Stimulated activated CD8-positive, alpha-beta memory T cell treated with anti-CD3 and anti-CD28 coated beads, Interleukin-7, amount 100 ng/mL, for 4 hours (primary cell): ENCODE measurements around the gene NPW.
"Not testable (repeated sequence)": the region's sequence is repeated elsewhere in the genome, so short reads cannot be mapped to it uniquely, and the experiment has no call there.

Source experiments
- DNase-seq, 2 donors: peaks; one replicate each; pipeline ENCODE4 v3.0.0-alpha.2; 2020; ENCODE audit warnings: low read depth in 2 of 2

NPW gene

DNA sequence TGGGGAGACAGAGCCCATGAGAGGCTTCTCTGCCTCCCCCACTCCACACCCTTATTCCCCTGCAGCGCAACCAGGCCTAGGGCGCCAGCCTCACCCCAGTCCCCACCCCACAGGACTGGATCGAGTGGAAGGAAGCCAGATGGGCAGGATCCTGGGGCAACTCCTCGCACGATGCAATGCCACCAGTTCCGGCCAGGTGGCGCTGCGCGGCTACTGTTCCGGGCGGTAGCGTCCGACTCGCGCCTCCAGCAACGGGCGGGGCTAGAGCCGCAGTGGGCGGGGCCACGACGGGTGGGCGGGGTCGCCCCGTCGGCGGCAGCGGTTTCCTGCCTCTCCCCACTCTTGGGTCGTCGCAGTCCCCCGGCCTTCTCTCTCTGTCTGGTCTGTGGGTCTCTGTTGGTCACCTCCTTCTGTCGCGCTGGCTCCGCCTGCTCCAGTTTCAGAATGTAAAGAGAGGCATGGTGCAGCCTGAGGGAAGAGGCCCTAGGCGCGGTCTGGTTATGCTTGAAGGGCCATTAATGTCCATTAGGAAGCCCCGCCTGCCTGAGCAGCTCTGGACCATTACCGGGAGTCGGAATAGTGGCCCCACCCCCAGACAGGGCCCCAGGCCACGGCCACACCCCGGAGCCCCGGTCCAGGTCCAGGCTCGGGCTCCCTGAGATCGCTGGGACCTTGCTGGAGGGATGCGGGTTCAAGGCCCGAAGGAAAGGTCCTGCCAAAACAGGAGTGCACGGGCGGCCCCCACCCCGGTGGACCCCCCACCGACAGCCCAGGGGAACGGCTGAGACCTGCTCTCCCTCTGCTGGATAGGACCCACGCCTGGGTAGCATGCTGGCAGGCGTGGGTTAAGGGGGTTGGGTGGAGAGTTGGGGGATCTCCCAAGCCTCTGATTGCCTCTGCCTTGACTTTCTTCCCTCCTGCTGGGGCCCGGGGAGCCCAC lies 3.8 kb downstream of the NPW start:
- peak; percentile 85 to 88 for DNase-seq

DNA sequence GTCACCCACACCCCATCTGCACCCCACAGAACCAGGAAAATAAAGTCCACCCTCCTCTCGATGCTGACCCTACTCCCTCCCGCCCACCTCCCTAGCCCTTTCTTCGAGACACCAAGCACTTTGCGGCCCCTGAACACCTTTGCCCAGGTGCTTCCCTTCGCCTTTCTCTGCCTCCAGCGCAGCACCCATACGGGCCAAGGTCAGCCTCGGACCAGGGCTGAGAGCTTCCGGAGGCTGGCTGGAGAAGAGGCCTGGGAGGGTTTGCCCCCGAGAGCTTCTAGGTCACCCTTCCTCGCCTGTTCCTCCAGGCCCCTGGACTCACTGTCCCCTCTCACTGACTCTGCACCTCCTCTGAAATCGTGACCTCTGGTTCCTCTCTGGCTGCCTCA lies 4.4 kb downstream of the NPW start:
- no peak for DNase-seq

DNA sequence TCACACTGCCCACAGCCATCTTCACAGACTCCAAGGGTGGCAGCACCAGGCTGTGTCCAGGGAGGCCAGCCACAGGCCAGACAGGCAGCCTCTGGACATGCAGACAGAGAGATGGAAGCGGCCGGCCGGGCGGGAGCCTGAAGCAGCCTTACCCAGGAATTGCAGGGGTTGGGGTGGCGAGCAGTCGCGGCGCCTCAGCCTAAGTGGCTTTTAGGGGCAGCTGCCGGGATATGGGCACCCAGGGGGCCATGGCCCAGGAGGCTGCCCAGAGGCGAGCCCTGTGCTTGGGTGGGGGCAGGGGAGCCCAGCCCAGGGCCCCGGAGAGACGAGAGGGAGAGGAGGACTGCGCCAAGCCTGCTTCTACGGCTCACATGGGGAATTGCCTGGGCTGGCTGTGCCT lies 5.7 kb downstream of the NPW start:
- DNase-seq: no peak

DNA sequence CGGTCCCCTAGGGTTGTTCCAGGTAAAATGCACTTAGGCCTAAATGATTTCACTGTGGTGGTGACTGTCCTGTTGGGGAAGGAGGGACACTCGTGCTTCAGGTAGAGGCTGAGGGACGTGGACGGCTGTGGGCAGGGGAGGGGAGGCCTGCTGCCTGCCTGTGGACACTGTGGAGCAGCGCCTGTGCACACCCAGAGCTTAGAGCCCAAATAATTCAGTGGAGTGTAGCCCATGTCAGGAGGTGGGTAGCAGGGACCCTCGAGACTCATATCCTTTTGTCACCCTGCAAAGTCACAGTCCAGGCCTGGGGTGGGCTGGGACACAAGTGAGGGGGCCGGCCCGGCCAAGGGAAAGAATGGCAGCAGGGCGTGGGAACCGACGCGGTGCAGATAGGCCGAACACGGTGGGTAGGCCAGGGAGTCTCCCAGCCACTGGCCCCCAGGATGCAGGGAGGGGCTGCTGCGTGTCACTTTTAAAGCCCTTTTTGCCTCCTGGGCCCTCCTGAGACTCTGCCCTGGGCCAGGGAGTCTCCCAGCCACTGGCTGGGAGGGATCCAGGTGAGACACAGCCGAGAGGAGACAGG lies 6.4 kb downstream of the NPW start:
- no peak for DNase-seq

DNA sequence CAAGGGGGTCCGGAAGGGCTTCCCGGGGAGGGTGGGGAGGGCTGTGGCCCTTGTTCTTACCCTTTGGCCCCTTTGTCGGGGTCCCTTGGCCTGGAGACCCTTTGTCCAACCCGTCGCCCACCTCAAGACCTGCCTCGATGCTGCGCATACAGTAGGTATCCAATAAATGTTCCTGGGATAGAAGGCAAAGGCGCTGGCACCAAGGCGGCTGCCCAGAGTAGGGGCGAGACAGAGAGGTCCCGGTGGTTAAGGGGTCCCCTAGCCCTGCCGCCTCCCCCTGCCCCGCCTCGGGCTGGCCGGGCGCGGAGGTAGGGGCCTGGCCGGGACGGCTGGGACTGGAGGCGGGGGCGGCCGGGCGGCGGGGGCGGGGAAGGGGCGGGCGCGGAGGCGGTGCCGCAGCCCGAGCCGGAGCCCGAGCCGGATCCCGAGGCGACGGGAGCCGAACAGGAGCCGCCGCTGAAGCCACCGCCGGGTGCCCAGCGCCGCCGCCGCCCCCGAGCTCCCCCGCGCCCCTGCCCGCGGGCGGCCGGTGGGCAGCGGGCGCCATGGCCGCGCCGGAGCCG lies 7.0 kb downstream of the NPW start, which contains the start of gene NHERF2:
NHERF2 (plus strand) TSS at position 442 of the 563 bp plus-strand sequence; CDS start at position 546, 104 bp downstream.
- DNase-seq: no peak

DNA sequence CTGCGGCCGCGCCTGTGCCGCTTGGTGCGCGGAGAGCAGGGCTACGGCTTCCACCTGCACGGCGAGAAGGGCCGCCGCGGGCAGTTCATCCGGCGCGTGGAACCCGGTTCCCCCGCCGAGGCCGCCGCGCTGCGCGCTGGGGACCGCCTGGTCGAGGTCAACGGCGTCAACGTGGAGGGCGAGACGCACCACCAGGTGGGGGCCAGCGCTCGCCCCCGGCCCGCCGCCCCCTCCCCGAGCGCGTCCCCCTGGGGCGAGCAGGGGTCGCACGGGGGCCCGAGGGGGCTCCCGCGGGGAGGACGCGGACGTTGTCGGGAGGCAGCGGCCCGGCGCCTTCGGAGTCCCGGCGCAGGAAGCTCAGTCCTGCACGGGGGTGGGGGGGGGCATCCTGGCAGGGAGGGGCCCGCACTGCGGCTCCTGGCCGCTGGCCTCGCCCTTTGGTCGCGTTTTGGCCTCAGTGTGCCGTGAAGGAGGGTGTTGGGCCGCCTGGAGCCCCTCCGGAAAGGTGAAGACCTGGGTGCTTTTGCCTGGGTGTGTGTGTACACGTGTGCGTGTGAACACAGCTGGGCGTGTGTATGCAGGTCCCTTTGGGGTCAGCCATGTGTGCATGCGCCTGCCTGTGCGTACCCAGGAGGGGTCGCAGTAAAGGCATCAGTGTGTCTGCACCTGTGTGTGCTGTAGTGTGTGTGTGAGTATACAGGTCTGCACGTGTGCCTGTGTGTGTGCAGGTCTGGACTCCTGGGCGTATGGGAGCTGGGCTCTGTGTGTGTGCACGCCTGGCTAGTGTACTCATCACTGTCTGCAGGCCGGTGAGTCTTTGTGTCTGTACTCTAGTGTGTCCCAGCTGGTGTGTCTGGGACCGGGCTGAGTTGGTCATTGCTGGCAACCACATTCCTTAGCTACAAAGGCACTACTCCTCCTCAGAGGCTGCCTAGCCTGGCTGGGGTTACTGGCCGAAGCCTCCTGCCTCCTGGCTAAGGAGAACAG lies 7.7 kb downstream of the NPW start:
- DNase-seq: no peak

DNA sequence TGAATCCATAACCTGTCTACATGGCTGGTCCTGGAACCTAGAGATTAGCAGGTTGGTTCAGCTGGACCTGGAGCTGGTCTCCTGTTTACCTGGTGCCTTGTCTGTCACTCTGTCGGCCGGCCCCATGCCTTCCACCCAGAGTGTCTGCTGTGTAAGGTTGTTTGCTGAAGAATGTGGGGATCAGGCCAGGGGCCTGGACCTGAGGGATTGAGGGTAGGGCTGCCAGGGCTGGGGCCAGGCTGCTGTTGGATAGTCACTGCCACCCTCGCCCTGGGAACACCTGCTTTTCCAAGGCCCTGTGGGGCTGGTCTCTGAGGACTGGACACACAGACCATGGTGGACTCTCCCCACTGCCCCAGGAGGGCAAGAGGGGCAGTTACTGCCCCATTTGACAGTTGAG lies 8.6 kb downstream of the NPW start:
- no peak for DNase-seq

DNA sequence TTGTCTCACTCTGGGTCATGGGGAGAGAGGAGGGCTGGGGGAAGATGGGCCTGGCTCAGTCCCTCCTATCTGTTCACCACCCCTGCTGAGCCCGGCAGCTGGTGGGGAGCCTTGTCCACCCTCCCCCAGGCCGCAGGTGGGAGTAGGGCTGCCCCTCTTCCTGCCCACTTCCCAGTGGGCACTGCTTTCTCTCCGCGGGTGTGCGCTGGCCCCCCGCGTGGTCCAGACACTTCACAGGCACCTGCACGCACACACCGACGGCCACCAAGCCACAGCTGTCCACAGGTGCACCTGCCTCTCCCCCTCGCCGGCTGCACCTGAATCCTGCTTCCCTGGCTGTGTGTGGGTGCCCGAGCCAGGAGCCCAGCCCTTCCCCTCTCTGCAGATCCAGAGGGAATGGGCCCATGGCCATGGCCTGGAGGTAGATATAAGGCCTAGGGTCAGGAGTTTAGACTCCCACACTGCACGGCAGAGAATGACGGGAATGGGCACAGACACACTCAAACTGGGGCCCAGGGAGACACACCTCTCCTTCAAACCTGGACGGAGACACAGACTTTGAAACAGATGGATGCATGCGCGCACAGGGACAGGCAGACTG lies 9.1 kb downstream of the NPW start:
- no peak for DNase-seq

DNA sequence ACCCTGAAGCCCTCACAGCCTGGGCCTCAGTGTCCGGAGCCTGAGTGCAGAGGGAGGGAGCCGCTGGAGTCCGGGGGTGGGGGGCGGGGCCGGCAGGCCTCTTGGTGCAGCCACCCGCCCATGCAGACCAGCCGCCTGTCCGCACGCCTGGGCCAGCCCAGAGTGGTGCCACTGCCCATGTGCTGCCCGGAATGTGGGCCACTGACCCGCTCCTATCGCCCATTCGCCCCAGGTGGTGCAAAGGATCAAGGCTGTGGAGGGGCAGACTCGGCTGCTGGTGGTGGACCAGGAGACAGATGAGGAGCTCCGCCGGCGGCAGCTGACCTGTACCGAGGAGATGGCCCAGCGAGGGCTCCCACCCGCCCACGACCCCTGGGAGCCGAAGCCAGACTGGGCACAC lies 9.8 kb downstream of the NPW start:
- no peak for DNase-seq

DNA sequence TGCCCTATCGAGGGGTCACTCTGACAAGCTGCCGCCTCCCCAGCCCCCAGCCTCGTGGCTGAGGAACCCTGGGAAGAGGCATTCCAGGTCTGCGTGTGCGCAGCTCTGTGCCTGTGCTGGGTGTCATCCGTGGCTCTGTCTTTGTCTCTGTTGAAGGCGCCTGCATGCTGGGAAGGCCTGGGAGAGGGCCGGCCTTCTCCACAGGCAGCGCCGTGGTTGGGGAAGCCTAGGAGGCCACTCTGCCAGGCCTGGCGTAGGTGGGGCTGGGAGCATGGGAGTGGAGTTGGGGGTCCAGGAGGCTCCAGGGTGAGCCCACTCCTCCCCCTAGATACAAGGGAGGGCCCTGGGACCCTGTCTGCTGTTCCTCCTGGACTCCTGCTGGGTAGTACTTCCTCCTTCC lies 10.5 kb downstream of the NPW start:
- DNase-seq: no peak

DNA sequence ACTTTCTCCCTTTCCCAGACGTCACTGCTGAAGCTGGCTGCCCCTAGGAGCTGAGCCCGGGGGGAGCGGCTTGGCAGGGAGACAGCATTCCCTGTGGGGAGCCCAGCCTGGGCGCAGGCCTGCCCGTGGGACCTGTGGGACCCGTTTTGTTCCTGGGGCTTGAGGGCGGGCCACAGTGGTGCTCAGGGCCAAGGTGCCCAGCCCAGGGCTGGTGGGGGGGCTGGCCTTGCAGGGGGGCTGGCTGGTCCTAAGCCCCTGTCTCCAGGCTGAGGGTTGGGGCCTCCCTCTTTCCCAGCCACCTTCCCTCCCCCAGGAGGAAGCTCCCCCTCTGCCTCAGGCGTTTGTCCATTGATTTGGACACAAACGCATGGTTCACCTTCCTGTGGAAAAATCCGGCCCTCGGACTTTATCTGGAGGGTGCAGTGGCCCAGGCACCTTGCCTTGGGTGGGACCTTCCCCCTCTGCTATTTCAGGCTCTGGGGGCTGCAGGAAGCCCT lies 11.5 kb downstream of the NPW start:
- DNase-seq: no peak

DNA sequence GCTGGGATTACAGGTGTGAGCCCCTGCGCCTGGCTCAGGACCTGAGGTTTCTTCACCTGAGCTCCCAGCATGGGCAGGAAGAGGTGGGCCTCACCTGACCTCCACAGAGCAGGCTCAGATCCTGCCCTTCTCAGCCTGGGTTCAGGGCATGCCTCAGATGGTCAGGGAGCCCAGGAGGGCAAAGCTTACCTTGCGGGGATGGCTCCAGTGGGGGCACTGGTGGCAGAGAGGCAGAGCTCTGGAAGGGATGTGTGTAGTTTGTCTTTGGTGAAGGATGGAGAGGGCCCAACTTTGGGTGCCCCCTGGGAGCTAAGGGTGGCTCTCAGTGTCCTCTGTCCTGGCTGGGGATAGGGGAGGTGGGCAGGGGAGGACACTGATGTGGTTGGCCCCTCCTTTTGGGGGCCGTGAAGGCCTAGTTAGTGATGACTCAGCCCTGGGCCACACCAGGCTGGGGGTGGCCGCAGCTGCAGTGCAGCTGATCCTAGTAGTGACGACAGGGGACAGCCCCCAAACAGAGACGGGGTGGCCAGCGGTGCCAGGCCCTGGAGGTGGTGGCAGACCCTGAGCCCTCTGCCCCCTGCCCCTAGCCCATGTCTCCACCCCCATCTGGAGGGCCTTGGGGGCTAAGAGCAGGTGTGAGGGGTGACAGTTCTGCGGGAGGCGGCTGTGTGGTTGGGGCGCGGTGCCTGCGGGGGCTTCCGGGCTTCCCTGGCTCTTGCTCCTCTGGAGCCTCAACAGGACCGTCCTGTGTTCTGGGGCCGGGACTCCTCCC lies 12.9 kb downstream of the NPW start:
- DNase-seq: no peak

DNA sequence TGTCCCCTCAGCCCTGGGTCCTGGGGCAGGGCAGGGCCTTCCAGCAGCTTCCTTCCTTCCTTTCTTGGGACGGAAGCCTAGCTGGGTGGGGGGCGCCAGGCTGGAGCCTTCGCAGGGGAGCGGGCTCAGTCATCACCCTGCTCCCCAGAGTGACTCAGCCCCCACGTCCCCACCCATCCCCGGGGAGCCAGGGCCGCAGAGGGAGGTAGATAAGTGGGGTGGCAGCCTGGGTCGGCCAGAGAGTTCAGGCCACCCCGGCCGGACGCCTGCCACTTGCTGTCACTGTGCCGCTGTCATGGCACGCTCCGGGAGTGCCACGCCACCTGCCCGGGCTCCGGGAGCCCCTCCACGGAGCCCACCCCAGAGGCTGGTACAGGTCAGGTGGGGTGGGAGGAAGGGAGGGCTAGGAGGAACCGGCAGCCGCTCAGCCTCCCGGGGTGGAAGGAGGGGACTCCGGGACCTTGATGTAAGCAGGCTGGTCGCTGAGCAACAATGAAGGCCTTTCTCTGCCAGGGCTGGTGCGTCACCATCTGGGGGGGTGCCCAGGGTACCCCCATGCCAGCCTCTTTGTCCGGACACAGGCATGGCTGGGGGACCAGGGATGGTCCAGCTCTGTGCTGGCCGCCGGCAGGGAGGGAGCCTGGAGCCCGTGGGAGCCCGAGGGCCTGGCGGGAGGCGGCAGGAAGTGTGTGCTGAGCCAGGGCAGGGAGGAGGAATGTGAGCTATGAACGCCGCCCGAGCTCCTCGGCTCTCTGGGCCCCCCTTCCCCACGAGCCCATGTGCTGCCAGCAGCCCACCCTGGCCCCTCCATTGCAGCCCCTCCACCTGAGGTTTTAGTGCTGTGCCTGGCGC lies 13.7 kb downstream of the NPW start:
- DNase-seq: no peak

DNA sequence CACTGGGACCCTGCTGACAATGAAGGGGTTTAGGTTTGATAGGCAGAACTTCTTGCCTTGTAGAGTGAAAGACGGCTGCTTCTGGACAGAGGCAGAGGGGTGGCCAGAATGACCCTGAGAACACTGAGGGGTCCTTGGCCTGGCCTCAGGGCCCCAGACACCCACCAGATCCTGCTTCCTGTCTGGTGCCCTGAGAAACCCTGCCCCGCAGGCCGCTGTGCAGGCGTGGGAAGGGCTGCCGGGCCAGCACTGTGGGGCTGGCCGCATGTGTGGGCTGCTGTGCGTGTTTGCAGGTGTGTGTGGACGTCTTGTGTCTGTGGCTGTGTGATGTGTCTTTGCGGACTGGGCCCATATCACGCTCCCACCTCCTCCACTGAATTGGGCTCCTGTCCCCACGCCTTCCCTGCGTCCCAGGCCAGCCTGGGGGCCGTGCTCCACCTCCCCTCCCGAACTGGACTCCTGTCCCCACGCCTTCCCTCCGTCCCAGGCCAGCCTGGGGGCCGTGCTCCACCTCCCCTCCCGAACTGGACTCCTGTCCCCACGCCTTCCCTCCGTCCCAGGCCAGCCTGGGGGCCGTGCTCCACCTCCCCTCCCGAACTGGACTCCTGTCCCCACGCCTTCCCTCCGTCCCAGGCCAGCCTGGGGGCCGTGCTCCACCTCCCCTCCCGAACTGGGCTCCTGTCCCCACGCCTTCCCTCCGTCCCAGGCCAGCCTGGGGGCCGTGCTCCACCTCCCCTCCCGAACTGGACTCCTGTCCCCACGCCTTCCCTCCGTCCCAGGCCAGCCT lies 14.5 kb downstream of the NPW start:
- not testable (repeated sequence) for DNase-seq

DNA sequence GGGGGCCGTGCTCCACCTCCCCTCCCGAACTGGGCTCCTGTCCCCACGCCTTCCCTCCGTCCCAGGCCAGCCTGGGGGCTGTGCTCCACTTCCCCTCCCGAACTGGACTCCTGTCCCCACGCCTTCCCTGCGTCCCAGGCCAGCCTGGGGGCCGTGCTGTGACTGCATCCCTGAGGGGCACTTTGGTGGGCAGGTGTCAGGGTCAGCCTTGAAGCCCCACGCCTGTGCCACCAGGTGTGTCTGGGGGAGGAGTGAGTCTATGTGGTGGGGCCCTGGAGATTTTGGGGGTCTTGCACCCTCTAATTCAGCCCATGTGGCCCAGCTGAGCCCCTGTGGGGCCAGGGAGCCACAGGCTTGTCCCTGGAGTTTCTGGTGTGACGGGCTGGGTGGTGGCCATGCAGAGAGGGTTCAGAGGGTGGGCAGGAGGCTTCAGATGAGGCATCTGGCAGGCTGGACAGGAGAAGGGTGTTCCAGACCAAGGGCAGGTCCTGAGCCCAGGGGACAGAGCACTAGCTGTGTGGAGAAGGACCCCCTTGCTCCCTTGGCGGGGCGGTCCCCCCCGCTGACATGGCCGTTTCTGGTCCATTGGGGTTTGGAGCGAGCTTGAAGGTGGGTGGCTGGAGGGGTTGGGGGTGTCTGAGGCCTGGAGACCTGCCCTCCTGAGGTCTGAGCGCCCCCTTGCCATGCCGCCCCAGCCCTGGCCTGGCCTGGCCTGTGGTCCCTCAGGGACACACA lies 15.3 kb downstream of the NPW start:
- no peak for DNase-seq

DNA sequence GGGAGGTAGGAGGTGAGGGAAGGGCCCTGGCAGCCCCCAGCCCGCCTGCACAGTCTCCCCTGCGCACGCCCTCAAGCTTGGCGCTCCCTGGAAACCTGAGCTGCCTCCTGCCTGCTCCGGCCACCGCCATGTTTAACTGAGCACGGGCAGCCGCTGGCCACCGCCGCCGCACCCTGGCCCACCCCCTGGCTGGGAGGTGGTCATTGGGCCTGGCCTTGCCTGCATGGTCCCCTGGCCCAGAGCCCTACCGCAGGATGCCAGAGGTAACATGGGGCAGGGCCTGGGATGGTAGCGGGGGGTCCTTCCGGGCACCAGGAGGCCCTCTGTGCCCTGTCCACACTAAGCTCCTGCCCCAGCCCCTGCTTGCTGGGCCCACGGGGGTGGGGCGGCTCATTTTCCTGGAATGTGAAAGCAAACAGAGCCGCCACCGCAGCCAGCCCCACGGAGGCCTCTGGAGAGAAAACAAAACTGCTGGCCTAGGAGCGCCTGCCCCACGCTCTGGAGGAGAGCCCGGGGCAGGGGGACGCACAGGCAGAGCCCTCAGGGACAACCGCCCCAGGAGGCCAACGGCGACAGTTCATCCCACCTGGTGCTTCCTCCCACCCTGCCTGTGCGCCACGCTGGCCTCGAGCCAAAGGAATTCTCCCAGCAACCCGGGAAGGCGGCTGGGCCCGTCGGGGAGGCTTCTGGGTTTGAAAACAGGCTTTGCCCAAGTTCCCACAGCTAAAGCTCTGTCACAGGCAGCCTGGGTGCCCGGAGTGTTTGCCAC lies 16.0 kb downstream of the NPW start:
- no peak for DNase-seq
